GM21423 (cell line): ENCODE results near the gene HIBADH.

Experiments used
- ATAC-seq: cut with Tn5 transposase; IDR thresholded peaks from one replicate; pipeline ENCODE4 v1.9.1; 2021; ENCODE audit warnings: mild to moderate bottlenecking, moderate library complexity; ENCODE audit not compliant: unreplicated experiment

HIBADH gene

DNA sequence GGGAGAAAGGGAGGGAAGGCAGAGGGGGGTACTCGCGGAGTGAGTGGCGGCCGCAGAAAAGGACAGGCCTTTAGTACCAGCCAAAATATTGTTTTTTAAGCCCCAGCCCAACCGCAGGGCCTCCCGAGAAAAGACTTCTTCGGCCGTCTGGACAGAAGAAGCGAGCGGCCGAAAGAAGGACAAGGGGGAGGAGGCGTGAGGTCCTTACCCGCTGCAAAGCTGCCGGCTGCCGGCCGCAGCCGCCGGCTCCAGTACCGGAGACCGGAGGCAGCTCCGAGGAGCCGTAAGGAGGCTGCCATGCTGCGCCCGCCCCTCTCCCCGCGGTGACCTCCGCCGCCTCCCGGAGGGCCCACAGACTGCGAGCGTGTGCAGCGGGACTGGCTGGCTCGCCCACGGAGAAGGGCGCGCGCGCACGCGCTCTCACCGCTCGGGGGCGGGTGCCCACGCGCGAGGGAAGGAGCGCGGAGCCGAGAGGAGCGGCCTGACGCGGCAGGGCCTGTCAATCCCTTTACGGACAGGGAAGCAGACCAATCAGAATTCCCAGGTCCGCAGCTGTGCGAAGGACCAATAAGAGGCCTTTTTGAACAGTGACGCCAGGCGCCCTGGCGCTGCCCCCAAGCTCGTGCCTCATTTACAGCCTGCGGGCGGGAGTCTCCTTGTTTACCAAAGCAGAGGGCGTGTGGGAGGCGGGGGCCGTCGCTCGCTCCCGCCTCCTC, at the start of gene HIBADH:
HIBADH (minus strand) TSS at position 394 of the 716 bp plus-strand sequence; CDS start at position 299, 95 bp downstream.
- ATAC-seq: peak; percentile 99

DNA sequence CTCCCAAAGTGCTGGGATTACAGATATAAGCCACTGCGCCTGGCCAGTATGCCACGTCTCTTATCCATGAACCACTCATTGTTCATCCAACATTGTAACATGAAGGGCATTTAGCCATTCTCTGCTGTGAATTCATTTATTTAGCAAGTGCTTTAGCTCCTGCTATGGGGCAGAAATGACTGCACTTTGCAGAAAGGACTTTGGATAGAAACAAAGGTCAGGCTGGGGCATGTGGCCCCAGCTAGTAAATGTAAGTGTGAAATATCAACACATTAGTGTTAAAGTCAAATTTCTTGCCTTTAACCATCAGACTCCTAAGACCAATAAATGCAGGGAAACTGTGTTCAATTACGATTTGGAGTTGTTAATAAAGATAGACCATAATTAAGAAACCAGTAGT, 49.5 kb upstream of the HIBADH start:
- no peak for ATAC-seq

- no peak for ATAC-seq
Observed at GRCh38 chr7:27709137-27710075, 46.7 kb upstream of the HIBADH start.

DNA sequence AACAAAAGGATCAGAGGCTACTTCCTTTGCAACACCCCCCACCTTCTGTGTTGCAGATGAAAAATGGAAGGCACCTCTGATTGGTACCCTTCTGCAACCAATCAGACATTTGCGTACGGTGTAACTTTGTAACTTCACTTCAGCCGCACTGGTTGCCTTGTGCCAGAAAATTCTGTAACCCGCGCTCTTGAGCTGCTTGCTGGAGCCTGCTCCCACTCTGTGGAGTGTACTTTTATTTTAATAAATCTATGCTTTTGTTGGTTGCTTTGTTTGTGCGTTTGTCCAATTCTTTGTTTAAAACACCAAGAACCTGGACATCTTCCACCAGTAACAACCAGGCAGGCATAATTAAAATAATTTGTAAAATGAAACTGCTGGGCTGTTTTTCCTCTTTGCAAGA, 45.8 kb upstream of the HIBADH start:
- no peak for ATAC-seq

- no peak for ATAC-seq
Observed at GRCh38 chr7:27705200-27705594, 42.5 kb upstream of the HIBADH start.

- ATAC-seq: no peak
Observed at GRCh38 chr7:27704422-27705199, 41.9 kb upstream of the HIBADH start.

DNA sequence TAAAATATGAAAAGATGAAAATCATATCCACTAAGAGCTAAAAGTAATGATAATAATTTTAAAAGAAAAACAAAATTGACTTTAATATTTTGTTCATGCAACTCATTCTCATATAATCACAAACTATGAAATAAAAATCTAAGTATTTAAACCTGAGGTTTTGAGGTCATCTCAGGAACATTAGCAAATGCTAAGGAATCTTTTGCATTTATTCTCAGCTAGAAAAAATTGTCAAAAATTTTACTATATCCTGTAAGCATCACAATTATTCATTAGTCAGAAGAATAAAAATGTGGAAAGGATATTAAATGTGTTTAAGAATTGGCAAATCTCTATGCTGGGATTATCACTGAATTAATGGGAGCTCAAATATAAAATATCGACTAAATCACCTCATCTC, 40.5 kb upstream of the HIBADH start:
- ATAC-seq: no peak

DNA sequence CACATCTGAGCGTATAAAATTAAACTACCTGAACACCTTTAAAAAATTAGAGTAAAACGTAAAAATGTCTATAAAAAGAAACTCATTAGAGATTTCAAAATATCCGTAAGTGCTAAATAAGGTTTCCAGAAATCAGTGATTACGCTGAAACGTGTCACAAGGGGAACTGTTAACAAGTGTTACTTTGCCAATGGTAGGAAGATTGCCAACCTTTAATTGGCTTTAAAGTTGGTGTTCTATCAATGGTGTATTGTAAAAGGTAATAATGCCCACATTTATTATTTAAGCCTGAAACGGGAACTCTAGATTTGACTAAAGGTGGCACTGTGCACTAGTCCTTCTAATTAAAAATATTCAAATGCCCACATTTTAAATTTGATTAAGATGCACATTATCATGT, 37.8 kb upstream of the HIBADH start:
- no peak for ATAC-seq

GRCh38 chr7:27699751-27700150, 37.1 kb upstream of the HIBADH start:
- no peak for ATAC-seq

DNA sequence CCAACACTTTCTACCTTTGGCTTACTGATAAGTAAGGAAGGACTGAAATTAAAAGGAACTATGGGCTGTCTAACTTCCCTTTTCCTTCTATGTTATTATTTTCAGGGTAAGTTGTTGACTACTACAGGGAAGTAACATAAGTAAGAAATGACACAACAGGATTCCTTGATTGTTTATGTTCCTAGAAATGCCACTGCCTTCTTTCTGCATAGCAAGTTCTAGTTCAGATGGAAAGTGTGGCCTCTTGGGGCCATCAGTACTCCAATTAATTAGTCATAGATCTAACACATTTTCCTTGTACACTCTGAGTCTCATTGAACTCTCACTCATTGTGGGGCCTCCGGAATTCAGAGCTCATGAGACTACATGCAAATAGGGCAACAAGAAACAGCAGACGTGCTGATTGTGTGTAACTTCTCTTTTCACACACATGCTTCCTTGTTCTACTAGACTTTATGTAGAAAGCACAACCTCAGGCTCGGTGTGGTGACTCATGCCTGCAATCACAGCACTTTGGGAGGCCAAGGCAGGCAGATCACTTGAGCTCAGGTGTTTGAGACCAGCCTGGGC, 35.3 kb upstream of the HIBADH start:
- ATAC-seq: no peak

DNA sequence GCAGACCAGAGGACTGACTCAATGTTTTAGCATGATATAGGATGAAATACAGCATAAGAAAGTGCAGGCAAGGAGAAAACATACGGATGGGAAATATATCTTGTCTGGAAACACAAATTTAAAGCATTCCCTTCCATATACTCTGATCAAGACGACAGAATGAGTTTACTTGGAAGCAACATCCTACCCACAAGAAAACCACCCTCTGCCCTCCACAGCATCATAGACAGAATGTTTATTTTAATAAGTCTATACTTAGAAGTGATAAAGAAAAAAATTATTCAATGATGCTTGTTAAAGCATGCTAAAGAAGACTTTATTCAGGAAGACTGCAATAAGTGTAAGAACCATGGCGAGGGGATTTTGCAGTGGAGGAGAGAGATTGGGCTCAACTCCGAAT, 32.4 kb upstream of the HIBADH start:
- ATAC-seq: no peak

- ATAC-seq: no peak
Observed at GRCh38 chr7:27693794-27694193, 31.1 kb upstream of the HIBADH start.

GRCh38 chr7:27690649-27691048, 28.0 kb upstream of the HIBADH start:
- ATAC-seq: no peak

GRCh38 chr7:27689591-27690164, 27.0 kb upstream of the HIBADH start:
- no peak for ATAC-seq

DNA sequence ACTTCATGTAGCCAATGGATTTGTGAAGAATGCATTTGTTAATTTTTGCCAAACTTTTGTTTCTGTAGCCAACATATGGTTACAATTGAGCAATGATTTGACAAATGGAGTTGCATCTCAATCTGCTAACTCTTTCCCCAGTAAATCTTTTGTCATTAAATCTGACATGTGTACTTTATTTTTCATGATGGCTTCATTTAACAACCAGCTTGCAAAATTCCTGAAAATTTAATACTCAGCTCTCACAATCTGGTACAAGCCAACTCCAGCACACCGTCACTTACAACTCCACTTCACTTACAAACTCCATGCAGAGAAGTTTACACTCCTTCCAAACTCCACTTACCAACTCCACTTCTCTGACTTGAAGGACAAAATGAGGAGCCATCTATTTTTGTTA, 26.5 kb upstream of the HIBADH start:
- ATAC-seq: no peak

- no peak for ATAC-seq
Observed at GRCh38 chr7:27688646-27689045, 26.0 kb upstream of the HIBADH start.

- no peak for ATAC-seq
Observed at GRCh38 chr7:27688056-27688455, 25.4 kb upstream of the HIBADH start.

- ATAC-seq: no peak
Observed at GRCh38 chr7:27686315-27686714, 23.6 kb upstream of the HIBADH start.

- no peak for ATAC-seq
Observed at GRCh38 chr7:27685893-27686292, 23.2 kb upstream of the HIBADH start.

- no peak for ATAC-seq
Observed at GRCh38 chr7:27685209-27685608, 22.5 kb upstream of the HIBADH start.

DNA sequence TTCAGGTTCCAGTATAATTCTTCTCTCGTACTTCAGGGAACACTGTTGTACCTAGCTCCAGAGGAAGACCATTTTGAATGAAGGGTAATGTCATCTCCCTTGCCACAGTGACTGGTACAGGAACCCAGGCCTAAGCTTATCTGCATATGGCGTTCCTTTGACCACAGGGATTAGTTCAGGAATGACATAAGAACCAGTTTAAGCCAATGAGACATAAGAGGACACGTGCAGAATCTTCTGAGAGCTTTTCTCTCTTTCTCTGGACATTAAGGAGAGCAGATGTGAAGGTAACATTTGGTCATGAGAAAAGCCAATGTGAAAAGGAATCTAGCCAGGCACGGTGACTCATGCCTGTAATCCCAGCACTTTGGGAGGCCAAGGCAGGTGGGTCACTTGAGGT, 21.8 kb upstream of the HIBADH start:
- ATAC-seq: no peak
